SHP77 (cell line): ENCODE measurements around the gene ITGB3.

ENCODE experiments used
- DNase-seq, 2 experiments: peaks; one replicate each; lab custom pipeline; 2025; lab: John Stamatoyannopoulos, UW

ITGB3 gene

DNA sequence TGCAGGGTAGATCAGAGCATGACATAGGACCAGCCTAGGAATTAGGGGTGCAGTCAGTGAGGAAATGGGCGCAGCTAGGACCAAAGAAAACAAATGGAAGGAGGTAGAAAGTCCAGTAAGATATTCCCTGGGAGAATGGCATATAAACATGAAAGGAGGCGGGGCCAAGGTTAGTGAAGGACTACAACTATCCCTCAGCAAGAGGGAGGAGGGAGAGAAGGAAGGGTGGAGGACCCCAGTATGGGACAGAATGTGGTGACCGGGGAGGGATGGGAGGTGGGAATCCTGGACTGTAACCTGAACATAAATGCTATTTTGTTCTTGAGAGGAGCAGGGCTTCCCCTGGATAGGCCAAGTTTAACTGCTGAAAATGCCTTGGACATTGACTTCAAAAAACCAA lies 22.8 kb downstream of the ITGB3 start:
- DNase-seq: no peak

DNA sequence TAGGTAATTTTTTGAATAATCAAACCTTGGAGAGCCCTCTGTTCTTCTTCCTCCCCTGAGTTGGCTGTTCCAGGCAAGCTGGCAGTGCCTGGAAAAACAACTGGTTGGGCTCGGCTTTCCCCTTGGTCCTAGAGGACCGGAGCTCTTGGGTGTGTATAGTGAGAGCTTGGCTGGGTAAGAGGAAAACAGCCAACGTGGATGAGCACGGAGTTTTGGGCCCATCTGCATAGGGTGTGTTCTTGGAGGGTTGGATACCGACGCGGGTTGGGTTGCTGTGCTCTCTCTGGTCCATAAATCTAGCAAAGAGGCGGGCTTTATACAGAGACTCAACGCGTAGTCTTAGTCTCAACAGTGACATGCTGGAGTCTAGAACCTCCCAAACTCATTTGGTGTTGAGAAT lies 23.2 kb downstream of the ITGB3 start:
- peak; percentile 53 to 72 for DNase-seq

DNA sequence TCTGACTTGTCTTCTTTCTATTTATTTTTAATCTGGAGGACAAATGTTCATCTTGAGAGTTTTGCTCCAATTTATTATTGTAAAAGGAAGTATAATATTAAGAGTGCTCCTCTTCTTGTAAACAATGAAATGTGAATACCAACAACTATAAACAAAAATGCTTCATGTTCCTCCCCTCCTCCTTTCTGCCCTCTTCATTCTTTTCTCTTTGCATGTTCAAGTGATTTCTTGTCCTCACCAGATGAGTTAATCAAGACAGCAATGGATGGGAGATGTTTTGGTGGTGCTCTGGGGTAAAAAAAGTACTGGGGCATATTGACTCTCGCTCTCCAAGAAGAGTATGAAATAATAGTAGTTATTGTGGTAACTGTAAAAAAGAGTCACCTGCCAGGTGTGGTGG lies 24.3 kb downstream of the ITGB3 start:
- DNase-seq: no peak

DNA sequence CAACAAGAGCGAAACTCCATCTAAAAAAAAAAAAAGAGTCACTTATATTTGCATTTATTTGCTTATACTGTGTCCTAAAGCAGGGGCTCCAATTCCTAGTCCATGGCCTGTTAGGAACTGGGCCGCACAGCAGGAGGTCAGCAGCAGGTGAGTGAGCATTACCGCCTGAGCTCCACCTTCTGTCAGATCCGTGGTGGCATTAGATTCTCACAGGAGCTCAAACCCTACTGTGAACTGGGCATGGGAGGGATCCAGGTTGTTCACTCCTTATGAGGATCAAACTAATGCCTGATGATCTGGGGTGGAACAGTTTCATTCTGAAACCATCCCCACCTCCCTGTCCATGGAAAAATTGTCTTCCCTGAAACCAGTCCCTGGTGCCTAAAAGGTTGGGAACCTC lies 24.9 kb downstream of the ITGB3 start:
- no peak for DNase-seq

DNA sequence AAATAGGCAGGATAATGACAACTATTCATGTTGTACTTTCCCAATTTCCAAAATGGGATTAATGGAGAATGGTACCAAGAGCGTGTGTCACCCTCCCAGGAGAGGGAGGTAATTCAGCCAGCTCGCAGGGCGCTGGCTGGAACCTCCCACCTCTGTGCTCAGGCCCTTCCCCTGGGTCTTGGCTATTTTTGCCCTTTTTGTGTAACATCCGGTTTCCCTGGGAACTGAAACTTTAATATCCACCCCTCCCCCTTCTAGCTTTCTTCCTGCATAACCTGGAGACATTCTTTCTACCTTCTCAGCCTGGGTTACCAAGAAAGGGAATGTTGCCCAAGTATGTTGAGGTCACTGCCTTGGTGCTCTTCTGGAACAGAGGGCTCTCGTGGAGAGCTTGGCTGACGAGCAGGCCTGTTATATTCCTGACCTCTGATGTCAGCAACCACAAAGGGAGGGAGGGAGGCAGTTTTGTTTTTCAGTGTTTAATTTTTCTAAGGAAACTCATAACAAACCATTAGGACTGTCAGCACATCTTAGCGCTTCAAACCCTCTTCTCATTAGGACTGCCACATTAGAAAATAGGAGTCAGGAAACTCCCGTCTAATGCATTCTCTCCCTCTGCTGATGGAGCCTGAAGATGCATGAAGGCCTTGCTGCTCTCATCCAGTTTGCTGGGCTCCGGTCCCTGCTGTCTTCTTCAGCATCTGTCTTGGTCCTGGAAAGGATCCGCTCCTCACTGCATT lies 25.6 kb downstream of the ITGB3 start:
- DNase-seq: no peak

DNA sequence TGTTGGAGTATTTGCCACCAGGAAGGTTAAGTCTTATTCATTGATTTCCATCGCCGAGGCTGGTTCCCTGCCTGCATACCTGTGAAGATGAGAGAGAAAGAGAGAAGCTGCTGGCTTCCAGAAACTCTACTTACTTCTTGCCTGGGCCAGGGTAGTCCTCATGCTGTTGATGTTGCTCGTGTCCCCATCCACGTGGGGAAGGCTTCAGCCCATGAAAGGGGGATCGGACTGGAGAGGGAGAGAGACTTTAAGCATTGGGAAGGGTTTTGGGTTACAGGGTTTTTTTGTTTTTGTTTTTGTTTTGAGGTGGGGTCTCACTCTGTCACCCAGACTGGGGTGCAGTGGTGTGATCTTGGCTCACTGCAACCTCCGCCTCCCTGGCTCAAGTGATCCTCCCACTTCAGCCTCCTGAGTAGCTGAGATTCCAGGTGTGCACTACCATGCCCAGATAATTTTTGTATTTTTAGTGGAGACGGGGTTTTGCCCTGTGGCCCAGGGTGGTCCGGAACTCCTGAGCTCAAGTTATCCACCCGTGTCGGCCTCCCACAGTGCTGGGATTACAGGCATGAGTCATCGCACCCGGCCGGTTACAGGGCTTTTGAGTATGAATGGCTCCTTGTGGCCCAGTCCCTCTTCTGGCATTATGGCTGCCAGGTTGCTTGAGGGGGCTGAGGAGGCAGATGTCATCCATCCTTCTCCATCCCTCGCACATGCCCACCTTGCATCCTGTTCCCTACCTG lies 26.6 kb downstream of the ITGB3 start:
- DNase-seq: no peak

DNA sequence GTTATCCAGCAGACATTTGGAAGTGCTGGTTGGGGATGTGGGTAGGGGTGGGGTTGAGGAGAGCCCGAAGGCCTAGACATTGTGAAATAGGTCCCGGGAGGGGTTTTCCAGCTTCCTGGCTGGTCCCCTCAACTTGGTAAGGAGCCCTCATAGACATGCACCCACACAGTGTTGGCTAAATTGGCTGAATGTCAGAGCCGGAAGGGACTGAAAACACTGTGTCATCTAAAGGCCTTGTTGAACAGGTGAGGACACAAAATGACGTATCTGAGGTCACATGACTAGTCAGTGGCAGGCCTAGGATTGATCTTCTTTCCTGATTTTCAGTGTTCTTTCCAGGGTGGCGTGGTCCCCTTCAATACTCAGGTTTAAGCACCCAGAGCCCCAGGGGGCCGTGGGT lies 27.6 kb downstream of the ITGB3 start:
- DNase-seq: no peak

DNA sequence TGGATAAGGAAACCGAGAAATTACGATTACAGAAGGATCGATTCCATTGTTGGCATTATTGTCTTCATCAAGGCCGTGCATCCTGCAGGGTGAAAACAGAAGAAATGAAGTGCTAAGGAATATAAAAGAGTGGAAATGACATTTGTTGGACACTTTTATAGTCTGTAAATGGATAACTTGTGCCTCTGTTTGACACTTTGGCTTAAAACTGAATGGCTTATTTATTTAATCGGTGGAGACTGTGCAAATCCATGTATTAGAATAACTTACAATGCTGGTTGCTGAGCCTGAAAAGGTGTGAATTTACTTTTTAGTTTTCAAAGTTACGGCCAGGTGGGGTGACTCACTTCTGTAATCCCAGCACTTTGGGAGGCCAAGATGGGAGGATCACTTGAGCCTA lies 31.4 kb downstream of the ITGB3 start:
- no peak for DNase-seq

DNA sequence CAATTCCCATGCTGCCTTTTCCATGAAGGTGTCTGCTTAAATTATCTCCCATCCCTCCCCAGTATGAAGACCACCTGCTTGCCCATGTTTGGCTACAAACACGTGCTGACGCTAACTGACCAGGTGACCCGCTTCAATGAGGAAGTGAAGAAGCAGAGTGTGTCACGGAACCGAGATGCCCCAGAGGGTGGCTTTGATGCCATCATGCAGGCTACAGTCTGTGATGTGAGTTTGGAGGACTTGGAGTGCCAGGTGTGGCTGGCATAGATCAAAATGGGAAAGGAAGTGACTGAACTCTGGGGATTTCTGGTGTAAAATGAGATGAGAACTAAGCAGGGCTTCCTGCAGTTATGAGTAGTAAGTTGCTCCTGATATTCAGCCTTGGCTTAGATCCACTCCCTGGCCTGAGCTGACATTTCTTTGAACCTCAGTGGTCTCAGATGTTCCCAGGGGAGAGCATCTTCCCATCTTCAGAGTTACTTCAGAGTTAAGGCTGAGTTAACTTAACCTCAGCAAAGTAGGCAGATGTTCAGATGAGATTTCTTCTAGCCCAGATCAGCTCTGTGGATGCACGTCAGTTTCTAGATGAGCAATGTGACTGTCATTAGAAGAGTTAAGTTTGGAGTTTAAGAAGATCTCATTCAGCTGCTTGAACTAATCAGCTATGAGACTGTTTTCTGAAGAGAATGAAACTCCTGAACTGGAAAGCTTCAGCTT lies 32.7 kb downstream of the ITGB3 start:
- no peak for DNase-seq

DNA sequence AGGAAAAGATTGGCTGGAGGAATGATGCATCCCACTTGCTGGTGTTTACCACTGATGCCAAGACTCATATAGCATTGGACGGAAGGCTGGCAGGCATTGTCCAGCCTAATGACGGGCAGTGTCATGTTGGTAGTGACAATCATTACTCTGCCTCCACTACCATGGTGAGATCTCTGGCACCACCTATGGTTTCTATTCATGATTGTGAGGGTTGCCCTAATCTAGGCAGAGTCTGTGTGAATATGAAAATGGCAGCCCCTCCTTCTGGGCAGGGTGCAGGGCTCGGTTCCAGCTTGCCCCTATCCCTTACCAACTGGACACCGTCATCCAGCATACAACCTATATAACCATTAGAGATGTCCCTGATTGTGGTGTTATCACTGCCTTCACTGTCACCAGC lies 33.4 kb downstream of the ITGB3 start:
- DNase-seq: no peak

DNA sequence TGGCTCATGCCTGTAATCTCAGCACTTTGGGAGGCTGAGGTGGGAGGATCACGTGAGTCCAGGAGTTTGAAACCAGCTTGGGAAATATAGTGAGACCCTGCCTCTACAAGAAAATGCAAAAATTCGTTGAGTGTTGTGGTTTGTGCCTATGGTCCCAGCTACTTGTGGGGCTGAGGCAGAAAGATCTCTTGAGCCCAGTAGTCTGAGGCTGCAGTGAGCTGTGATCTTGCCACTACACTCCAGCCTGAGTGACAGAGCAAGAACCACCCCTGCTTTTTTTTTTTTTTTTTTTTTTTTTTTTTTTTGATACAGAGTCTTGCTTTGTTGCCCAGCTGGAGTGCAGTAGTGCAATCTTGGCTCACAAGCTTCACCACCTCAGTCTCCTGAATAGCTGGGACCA lies 34.0 kb downstream of the ITGB3 start:
- DNase-seq: no peak

DNA sequence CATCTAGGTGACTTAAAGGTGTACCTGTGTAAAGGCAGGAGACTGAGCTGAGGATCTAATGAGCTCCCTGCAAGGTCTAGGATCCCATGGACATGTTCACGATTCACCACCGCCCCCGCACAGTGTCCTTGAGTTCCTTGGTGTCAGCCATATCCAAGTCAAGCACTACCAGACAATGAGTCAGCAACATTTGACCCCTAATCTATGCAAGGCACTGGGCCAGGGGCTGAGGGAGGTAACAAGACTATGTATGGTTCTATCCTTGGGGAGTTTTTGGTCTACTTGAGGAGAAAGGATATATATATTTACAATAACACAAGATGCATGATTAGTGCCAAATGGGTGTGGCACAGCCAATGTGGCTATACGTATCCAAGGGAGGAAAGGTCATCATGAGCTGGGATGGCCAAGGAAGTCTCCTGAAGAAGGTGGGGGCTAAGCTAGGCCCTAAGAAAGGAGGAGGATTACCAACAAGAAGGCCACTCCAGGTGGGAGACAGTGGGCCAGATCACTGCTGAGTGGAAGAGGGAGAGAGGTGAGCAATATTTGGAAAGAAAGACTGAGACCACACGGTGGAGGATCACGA lies 35.0 kb downstream of the ITGB3 start:
- DNase-seq: no peak

DNA sequence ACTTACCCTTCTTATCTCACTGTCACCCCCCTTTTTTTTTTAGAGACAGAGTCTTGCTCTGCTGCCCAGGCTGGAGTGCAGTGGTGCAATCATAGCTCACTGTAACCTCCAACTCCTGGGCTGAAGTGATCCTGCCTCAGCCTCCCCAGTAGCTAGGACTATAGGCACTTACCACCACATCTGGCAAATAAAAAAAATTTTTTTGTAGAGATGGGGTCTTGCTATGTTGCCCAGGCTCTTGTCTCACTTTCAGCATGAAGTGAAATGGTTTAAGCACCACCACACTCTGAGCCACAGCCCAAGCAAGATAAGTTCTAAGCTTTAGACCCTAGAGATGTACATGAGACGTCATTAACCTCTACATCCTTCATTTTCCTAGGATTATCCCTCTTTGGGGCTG lies 35.7 kb downstream of the ITGB3 start:
- DNase-seq: no peak

DNA sequence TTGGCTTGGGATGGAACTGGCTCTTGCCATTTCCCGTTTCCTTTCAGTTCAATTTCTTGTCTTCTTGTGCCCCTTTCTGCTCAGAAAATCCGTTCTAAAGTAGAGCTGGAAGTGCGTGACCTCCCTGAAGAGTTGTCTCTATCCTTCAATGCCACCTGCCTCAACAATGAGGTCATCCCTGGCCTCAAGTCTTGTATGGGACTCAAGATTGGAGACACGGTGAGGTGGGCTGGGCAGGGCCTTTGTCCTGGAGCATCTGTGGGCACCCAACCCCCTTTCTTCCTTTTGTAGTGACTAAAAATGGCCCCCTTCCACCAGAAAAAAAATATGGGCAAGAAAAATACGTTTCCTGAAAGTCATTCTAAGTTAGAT lies 37.2 kb downstream of the ITGB3 start:
- no peak for DNase-seq

DNA sequence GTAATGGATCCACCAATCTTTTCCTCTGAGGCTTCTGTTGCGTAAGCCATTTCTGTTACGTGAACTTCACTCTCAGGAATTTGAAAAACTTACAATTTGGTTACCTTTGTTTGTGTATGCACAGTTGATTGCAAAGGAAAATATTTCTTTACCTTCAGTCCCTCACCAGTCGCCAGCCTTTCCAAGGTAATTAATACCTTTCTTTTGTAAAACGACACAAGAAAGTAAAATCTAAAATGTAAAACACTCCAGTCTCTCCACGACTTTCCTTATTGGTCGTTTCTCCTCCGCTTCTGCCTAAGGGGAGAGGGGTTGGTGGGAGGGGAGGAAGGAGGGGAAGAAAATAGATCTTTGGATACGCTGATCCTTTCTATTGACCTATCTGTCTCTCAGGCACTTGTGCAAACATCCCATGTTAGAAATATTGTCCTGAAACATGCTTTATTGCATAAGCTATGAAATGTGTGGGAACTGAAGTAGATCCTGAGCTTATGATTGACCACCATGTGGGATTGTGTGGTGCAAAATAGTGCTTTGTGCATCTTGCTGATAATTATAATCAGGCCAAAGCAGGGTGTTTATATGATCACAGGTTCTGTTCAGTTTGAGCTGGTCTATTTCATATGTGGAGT lies 37.7 kb downstream of the ITGB3 start:
- DNase-seq: no peak

DNA sequence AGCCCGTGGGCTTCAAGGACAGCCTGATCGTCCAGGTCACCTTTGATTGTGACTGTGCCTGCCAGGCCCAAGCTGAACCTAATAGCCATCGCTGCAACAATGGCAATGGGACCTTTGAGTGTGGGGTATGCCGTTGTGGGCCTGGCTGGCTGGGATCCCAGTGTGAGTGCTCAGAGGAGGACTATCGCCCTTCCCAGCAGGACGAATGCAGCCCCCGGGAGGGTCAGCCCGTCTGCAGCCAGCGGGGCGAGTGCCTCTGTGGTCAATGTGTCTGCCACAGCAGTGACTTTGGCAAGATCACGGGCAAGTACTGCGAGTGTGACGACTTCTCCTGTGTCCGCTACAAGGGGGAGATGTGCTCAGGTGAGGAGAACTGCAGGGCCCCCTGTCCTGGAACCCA lies 38.6 kb downstream of the ITGB3 start:
- no peak for DNase-seq

DNA sequence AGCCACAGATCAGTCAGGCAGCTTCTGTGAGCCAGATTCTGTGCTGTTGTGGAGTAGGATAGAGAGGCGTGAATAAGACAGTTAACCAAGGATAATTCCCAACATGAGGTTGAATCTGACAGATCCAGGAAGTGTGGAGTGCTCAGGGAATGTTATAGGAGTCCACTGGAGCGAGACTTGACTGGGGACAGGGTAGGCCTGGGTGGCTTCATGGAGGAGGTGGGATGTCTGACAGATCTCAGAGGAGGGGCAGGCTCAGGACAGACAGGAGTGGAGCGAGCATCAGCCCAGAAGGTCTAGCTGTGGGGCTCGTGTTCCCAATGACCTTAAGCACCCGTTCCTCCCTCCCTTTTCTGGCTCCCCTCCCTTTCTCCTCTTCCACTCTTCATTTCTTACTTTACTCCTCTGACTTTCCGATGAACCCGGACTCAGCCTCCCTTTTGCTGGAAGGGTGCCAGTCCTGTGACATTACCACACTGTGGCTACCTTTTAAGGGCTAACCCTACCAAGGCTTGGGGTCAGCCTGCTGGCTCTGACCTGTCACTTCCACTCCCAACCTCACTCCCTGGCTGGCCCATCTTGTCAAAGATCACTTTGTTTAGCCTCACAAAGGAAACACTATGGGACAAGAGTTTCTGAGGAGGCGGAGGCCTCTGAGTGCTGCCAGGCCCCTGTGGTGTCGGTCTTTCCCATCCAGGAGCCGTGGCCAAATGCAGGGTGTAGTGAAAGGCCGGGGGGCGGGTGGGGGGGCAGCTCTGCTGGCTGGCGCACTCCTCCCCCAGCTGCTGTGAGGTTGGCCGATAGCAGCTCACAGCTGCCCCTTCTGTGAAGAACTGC lies 41.6 kb downstream of the ITGB3 start:
- DNase-seq: no peak

DNA sequence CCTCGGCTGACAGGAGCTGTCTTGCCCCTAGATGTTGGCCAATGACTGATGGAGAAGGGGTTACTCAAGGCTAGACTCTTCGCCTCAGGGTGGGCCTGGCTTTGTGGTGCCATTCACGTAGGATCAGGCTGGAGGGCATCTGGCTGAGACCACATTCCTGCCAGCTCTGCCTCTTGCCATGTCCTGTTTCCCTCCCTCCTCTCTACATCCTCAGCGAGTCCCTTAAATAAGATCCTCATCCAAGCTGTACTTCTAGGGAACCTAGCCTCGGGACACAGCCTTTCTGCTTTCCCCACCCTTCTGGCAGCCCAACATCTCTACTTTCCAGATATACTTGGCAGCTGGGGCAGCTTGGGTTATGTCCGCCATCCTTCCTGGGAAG lies 42.2 kb downstream of the ITGB3 start:
- no peak for DNase-seq

DNA sequence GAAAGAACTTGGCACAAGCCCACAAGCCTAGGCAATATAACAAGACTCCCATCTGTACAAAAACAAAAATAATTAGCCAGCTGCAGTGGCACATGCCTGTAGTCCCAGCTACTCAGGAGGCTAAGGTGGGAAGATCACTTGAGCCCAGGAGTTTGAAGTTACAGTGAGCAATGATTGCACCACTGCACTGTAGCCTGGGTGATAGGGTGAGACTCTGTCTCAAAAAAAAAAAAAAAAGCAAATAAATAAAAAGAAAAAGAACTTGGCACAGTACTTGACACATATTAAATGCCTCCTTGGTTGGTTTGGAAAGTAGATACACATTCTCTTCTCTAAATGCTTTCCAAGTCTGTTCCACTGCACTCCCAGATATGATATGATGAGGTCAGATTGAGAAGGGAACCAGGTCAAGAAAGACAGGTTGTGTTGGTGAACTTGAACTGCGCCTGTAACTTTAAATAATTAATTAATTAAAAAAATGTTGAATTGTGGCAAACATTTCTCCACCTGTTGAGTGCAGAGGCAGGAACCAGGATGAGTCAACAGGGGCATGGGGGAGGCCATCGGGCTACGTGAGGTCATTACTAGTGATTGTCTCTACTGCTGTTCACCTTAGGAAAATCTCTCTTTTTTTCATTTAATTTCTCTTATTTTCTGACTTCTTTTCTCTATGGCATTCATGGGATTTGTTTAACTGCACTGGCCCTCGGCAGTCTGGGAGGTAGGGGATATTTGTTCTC lies 44.2 kb downstream of the ITGB3 start:
- DNase-seq: no peak

DNA sequence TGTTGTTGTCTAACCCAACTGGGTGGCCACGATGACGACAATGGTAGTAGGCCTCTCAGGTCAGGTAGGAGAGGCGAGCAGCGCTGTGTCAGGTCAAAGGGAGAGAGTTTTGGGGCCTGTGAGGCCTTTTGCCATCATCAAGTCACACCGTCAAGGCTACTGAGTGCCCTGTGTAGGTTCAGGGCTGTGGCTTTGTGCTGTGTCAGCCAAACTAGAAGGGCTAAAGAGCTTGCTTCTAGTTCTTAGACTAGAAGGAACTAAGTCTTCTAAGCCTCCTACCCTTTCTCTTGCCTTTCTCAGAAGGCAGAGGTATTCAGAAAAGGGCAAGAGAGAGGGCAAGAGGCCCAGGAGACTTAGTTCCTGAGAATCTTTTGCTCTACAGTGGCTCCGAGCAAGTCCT lies 45.1 kb downstream of the ITGB3 start:
- DNase-seq: no peak
